ENCODE results near the gene OR14I1.
"Not testable (repeated sequence)": the region's sequence is repeated elsewhere in the genome, so short reads cannot be mapped to it uniquely, and the experiment has no call there.

GRCh38 chr1:248663453-248664328 lies 38.9 kb downstream of the OR14I1 start:
- not testable (repeated sequence) for TF ChIP-seq CTCF (IDR thresholded peaks at IDR 0.05); POLR2A (IDR thresholded peaks at IDR 0.05; ENCODE audit: low read depth); EP300 (IDR thresholded peaks at IDR 0.05)
